Measurements from ENCODE around the gene PRPF31.
"Not testable (repeated sequence)": the region's sequence is repeated elsewhere in the genome, so short reads cannot be mapped to it uniquely, and the experiment has no call there.

Gene PRPF31

DNA sequence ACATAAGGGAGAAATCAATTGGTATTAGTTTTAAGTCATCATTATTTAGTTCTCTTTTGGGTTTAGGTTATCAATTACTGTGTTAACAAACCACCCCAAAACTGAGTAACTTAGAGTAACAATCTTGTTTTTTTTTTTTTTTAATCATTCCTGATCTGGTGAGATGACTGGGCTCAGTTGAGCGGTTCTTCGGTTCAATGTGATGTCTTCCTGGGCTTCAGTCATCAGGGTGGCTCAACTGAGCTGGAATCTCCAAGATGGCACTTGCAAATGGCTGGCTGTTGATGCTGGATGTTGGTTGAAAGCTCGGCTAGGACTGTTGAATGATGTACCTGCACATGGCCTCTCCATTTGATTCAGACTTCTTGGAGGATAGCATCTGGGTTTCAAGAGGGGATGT, 31.1 kb upstream of the PRPF31 start:
- H3K4me3 ChIP-seq = no peak overlapping the region
- H3K27ac ChIP-seq = no peak overlapping the region
- no peak for TF ChIP-seq CTCF (IDR thresholded peaks at IDR 0.05)
- DNase-seq (ENCODE audit: low spot score) = no peak

DNA sequence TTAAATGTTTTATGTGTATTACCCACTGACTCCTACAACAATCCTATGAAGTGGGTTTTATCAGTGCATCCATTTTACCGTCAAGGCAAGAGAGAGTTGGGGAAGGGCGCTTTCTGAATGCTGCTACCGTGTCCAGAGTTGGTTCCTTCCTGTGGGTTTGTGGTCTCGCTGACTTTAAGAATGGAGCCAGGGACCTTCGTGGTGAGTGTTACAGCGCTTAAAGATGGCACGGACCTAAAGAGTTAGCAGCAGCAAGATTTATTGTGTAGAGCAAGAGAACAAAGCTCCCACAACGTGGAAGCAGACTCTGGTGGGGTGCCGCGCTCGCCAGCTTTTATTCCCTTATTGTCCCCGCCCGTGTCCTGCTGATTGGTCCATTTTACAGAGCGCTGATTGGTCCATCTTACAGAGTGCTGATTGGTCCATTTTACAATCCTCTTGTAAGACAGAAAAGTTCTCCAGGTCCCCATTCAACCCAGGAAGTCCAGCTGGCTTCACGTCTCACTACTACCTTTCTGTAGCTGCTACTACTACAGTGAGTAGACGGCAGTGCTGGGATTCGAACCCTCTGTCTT, 21.0 kb upstream of the PRPF31 start:
- TF ChIP-seq CTCF (IDR thresholded peaks at IDR 0.05) = no peak
- no peak for DNase-seq (ENCODE audit: low spot score)
- no peak overlapping the region for H3K4me3 ChIP-seq
- no peak overlapping the region for H3K27ac ChIP-seq

GRCh38 chr19:54095136-54095858, 20.3 kb upstream of the PRPF31 start:
- Histone ChIP-seq H3K4me3 (peak overlapping the region; percentile 67), H3K27ac (no peak overlapping the region)
- DNase-seq (ENCODE audit: low spot score) = no peak
- no peak for TF ChIP-seq CTCF (IDR thresholded peaks at IDR 0.05)

- TF ChIP-seq CTCF (IDR thresholded peaks at IDR 0.05) = peak; percentile 14
- DNase-seq (ENCODE audit: low spot score); H3K27ac ChIP-seq: not testable (repeated sequence)
- H3K4me3 ChIP-seq = peak overlapping the region; percentile 67
Observed at GRCh38 chr19:54095859-54096616, 19.5 kb upstream of the PRPF31 start.

GRCh38 chr19:54096617-54097106, 18.9 kb upstream of the PRPF31 start:
- no peak for TF ChIP-seq CTCF (IDR thresholded peaks at IDR 0.05)
- DNase-seq (ENCODE audit: low spot score) = no peak
- Histone ChIP-seq H3K27ac (peak overlapping the region in 1 of 2 donors; percentile 6), H3K4me3 (peak overlapping the region; percentile 60)

DNA sequence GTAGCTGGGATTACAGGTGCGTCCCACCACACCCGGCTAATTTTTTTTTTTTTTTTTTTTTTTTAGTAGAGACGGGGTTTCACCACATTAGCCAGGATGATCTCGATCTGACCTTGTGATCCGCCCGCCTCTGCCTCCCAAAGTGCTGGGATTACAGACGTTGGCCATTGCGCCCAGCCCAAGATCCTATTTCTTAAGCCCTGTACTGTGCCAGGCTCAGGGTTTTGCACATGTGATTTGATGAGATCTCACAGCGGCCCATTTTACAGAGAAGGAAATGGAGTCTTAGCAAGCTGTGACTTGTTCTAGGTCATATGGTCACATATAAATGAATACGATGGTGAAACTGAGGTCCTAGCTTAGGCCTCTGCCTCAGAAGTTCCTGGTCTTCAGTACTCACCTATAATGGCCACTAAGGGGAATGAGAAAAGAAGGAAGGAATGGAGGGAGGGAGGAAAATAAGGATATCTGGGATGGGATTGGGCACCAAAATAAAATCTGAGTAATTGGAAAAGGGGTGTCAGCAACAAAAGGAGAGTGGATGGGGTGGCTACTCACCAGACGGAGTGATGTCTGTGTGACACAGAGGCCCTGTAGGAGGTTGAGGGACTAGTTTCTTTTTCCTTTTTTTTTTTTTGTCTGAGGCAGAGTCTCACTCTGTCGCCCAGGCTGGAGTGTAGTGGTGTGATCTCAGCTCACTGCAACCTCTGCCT, 16.2 kb upstream of the PRPF31 start:
- DNase-seq (ENCODE audit: low spot score) = no peak
- Histone ChIP-seq H3K27ac (no peak overlapping the region), H3K4me3 (no peak overlapping the region)
- no peak for TF ChIP-seq CTCF (IDR thresholded peaks at IDR 0.05)

GRCh38 chr19:54099903-54100255, 15.7 kb upstream of the PRPF31 start:
- not testable (repeated sequence) for H3K4me3 ChIP-seq; H3K27ac ChIP-seq; DNase-seq (ENCODE audit: low spot score)
